T-cell (primary cell): ENCODE measurements around the gene TBC1D26. TPM values are rescaled to one million over a fixed set of nuclear protein-coding genes. Genes with fewer than 3 reads are reported as not detected.
"Not testable (repeated sequence)": the region's sequence is repeated elsewhere in the genome, so short reads cannot be mapped to it uniquely, and the experiment has no call there.

Experiments
- ATAC-seq, 4 experiments: fragments of 200-7000 bp in 3 of 4; fragments of 150-1000 bp in 1 of 4; cut with Tn5 transposase; replicated peaks in 1 of 4; 1 replicate in 3 of 4; 2 replicates in 1 of 4; pipeline ENCODE4 v1.10.0; 2021; ENCODE audit warnings: moderate library complexity in 3 of 4, mild to moderate bottlenecking in 2 of 4, moderate number of reproducible peaks in 1 of 4
- CTCF ChIA-PET, 2 donors: fragments of 300-600 bp; sonication (Branson Sonifier 250); formaldehyde crosslinking; loops; one replicate each; lab custom pipeline; 2022; ENCODE audit warnings: antibody characterized with exemption in 2 of 2; lab: Charles Lee
- POLR2A ChIA-PET, 2 donors: fragments of 300-600 bp; sonication (Branson Sonifier 250); formaldehyde crosslinking; loops; one replicate each; lab custom pipeline; 2022; ENCODE audit warnings: antibody characterized with exemption in 2 of 2; lab: Charles Lee
- DNase-seq, 35 experiments: peaks; one replicate each; pipeline versions ENCODE4 v3.0.0 to v3.0.0-alpha.2; 2013 to 2023
- H3K27ac ChIP-seq: one replicate; pipeline ENCODE4 v1.5.1; 2013; ENCODE audit warnings: low read length
- H3K27me3 ChIP-seq, 2 experiments: replicated peaks in 1 of 2; 1 replicate in 1 of 2; 2 replicates in 1 of 2; pipeline versions ENCODE4 v1.6.1 to v1.7.0; 2013; ENCODE audit warnings: low read length in 1 of 2, mixed read lengths in 1 of 2; ENCODE audit not compliant: control insufficient read depth in 2 of 2, insufficient read depth in 2 of 2; ENCODE audit errors: extremely low read depth in 1 of 2
- H3K36me3 ChIP-seq, 2 donors: 1 replicate in 1 of 2; 2 replicates in 1 of 2; pipeline versions ENCODE4 v1.6.1 to v1.7.0; 2013; ENCODE audit warnings: low read length in 1 of 2; ENCODE audit not compliant: control insufficient read depth in 2 of 2, insufficient read depth in 1 of 2; ENCODE audit errors: extremely low read depth in 1 of 2
- H3K4me1 ChIP-seq, 2 experiments: 1 replicate in 1 of 2; 2 replicates in 1 of 2; pipeline versions ENCODE4 v1.6.1 to v1.7.0; 2013; ENCODE audit warnings: low read length in 2 of 2, mixed read lengths in 1 of 2; ENCODE audit not compliant: insufficient read depth in 2 of 2, control insufficient read depth in 1 of 2; ENCODE audit errors: extremely low read depth in 1 of 2
- H3K4me3 ChIP-seq, 2 donors: 1 replicate in 1 of 2; 2 replicates in 1 of 2; pipeline versions ENCODE4 v1.5.1 to v1.7.0; 2013; ENCODE audit warnings: mild to moderate bottlenecking in 2 of 2, low read length in 1 of 2, moderate library complexity in 1 of 2; ENCODE audit not compliant: control insufficient read depth in 1 of 2; ENCODE audit errors: extremely low read depth in 1 of 2
- H3K9me3 ChIP-seq: 2 replicates; pipeline ENCODE4 v1.7.0; 2013
- H3K27ac Mint-ChIP-seq, 2 donors: one replicate each; pipeline ENCODE4 v1.8.0; 2020 to 2021; ENCODE audit warnings: mild to moderate bottlenecking in 2 of 2, mixed read lengths in 2 of 2
- H3K27me3 Mint-ChIP-seq, 2 donors: one replicate each; pipeline ENCODE4 v1.8.0; 2021 to 2022; ENCODE audit warnings: mixed read lengths in 2 of 2
- H3K36me3 Mint-ChIP-seq: one replicate; pipeline ENCODE4 v1.8.0; 2021; ENCODE audit warnings: mixed read lengths
- H3K4me1 Mint-ChIP-seq, 3 donors: one replicate each; pipeline ENCODE4 v1.8.0; 2020 to 2022; ENCODE audit warnings: mixed read lengths in 3 of 3, mild to moderate bottlenecking in 1 of 3
- H3K4me3 Mint-ChIP-seq, 3 donors: one replicate each; pipeline ENCODE4 v1.8.0; 2020 to 2022; ENCODE audit warnings: mild to moderate bottlenecking in 3 of 3, mixed read lengths in 3 of 3, moderate library complexity in 3 of 3
- H3K9me3 Mint-ChIP-seq, 3 donors: one replicate each; pipeline ENCODE4 v1.8.0; 2020 to 2022; ENCODE audit warnings: mixed read lengths in 3 of 3
- WGBS: methylation state at CpG from one replicate; pipeline ENCODE4 v1.1.5; 2013; ENCODE audit warnings: missing lambda C conversion rate; ENCODE audit not compliant: insufficient coverage; 5-methylcytosine and 5-hydroxymethylcytosine counted together
- total RNA-seq, 35 experiments: library from RNA in 6 of 35; stranded (reverse) in 6 of 35; fragments of 120-200 nt in 1 of 35; gene quantifications; one replicate each; pipeline versions ENCODE4 v1.2.1 to v1.2.4 and lab custom pipeline; 2013 to 2026

Gene TBC1D26
- total RNA-seq, 5 donors from 2014 or later (not counting 1 experiment from before 2014, with no cell fraction given): not detected

GRCh38 chr17:15733174-15733789 lies 1.2 kb downstream of the TBC1D26 start:
- H3K27ac ChIP-seq, H3K9me3 Mint-ChIP-seq, ATAC-seq, CTCF ChIA-PET, H3K27ac Mint-ChIP-seq, DNase-seq, H3K27me3 ChIP-seq, H3K27me3 Mint-ChIP-seq, H3K4me3 Mint-ChIP-seq, H3K9me3 ChIP-seq, H3K4me3 ChIP-seq, H3K36me3 Mint-ChIP-seq, POLR2A ChIA-PET, H3K36me3 ChIP-seq, H3K4me1 Mint-ChIP-seq, H3K4me1 ChIP-seq: not testable (repeated sequence)
- WGBS: no CpG with 5 or more reads among the region's 10 CpGs

GRCh38 chr17:15736578-15736977 lies 4.5 kb downstream of the TBC1D26 start:
- POLR2A ChIA-PET, DNase-seq, H3K36me3 Mint-ChIP-seq, H3K9me3 ChIP-seq, H3K4me3 Mint-ChIP-seq, H3K27ac Mint-ChIP-seq, H3K4me3 ChIP-seq, H3K27me3 ChIP-seq, H3K27ac ChIP-seq, H3K27me3 Mint-ChIP-seq, H3K9me3 Mint-ChIP-seq, H3K4me1 ChIP-seq, H3K4me1 Mint-ChIP-seq, ATAC-seq, CTCF ChIA-PET, H3K36me3 ChIP-seq: not testable (repeated sequence)
- WGBS: 43% methylated on average over 2 of the region's 5 CpGs

GRCh38 chr17:15738066-15738465 lies 6.0 kb downstream of the TBC1D26 start:
- H3K9me3 Mint-ChIP-seq: no peaks in the 10 kb centered on the region
- 87% methylated on average over 6 of the region's 10 CpGs for WGBS
- CTCF ChIA-PET: no interaction called here
- H3K4me3 ChIP-seq: no peak overlapping the region
- DNase-seq (no peak), ATAC-seq (no peak)
- POLR2A ChIA-PET: no interaction called here
- H3K4me1 ChIP-seq: no peaks in the 10 kb centered on the region
- no peaks in the 10 kb centered on the region for H3K36me3 ChIP-seq
- no peaks in the 10 kb centered on the region for H3K9me3 ChIP-seq
- H3K27ac Mint-ChIP-seq: no peak overlapping the region
- no peaks in the 10 kb centered on the region for H3K36me3 Mint-ChIP-seq
- peaks cover 4% of the 10 kb centered on the region in 2 donors for H3K27me3 Mint-ChIP-seq
- no peaks in the 10 kb centered on the region for H3K4me1 Mint-ChIP-seq
- H3K27me3 ChIP-seq: peaks cover 0 to 10% of the 10 kb centered on the region in 2 experiments
- no peak overlapping the region for H3K27ac ChIP-seq
- H3K4me3 Mint-ChIP-seq: no peak overlapping the region

- DNase-seq, H3K9me3 ChIP-seq, H3K4me3 Mint-ChIP-seq, H3K4me1 Mint-ChIP-seq, H3K4me3 ChIP-seq, H3K36me3 Mint-ChIP-seq, POLR2A ChIA-PET, H3K36me3 ChIP-seq, H3K9me3 Mint-ChIP-seq, H3K27ac Mint-ChIP-seq, H3K27ac ChIP-seq, H3K4me1 ChIP-seq, ATAC-seq, H3K27me3 Mint-ChIP-seq: not testable (repeated sequence)
- peaks cover 0 to 10% of the 10 kb centered on the region in 2 experiments for H3K27me3 ChIP-seq
- WGBS: 90% methylated on average over 7 of the region's 11 CpGs
- CTCF ChIA-PET: interaction anchor here in 1 of 2 donors (0.7 kb wide), 1 partner anchor 1833 kb away, joined by 4 read pairs; no protein-coding TSS in a partner anchor
These were observed 7.2 kb downstream of the TBC1D26 start for GRCh38 chr17:15739259-15739658.

- H3K36me3 ChIP-seq, H3K36me3 Mint-ChIP-seq, H3K4me3 Mint-ChIP-seq, H3K27ac ChIP-seq, H3K4me1 Mint-ChIP-seq, POLR2A ChIA-PET, DNase-seq, H3K4me1 ChIP-seq, ATAC-seq, H3K9me3 Mint-ChIP-seq, H3K9me3 ChIP-seq, H3K27me3 Mint-ChIP-seq, H3K4me3 ChIP-seq, H3K27ac Mint-ChIP-seq: not testable (repeated sequence)
- CTCF ChIA-PET: interaction anchor here in 1 of 2 donors (0.7 kb wide), 1 partner anchor 1832 kb away, joined by 4 read pairs; no protein-coding TSS in a partner anchor
- WGBS: 90% methylated on average over 2 of the region's 8 CpGs
- peaks cover 0 to 13% of the 10 kb centered on the region in 2 experiments for H3K27me3 ChIP-seq
These were observed 8.0 kb downstream of the TBC1D26 start for GRCh38 chr17:15740041-15740440.

GRCh38 chr17:15740570-15741120 lies 8.6 kb downstream of the TBC1D26 start:
- peaks cover 0 to 17% of the 10 kb centered on the region in 2 experiments for H3K27me3 ChIP-seq
- ChIA-PET POLR2A (no interaction called here), CTCF (no interaction called here)
- no peak overlapping the region for H3K27ac ChIP-seq
- Mint-ChIP-seq H3K4me3 (no peak overlapping the region), H3K27ac (no peak overlapping the region), H3K36me3 (no peaks in the 10 kb centered on the region), H3K9me3 (no peaks in the 10 kb centered on the region), H3K27me3 (peaks cover 4% of the 10 kb centered on the region in 2 donors), H3K4me1 (no peaks in the 10 kb centered on the region)
- ATAC-seq (no peak), DNase-seq (no peak)
- H3K9me3 ChIP-seq: no peaks in the 10 kb centered on the region
- WGBS: 91% methylated on average over 7 of the region's 7 CpGs
- H3K4me3 ChIP-seq: no peak overlapping the region
- H3K4me1 ChIP-seq: no peaks in the 10 kb centered on the region
- no peaks in the 10 kb centered on the region for H3K36me3 ChIP-seq
